T-cell (primary cell): ENCODE data around the gene ZNF764. TPM values are rescaled to one million over a fixed set of nuclear protein-coding genes. Genes with fewer than 3 reads are reported as not detected.

Experiments used
- ATAC-seq, 4 experiments: fragments of 200-7000 bp in 3 of 4; fragments of 150-1000 bp in 1 of 4; cut with Tn5 transposase; replicated peaks in 1 of 4; 1 replicate in 3 of 4; 2 replicates in 1 of 4; pipeline ENCODE4 v1.10.0; 2021; ENCODE audit warnings: moderate library complexity in 3 of 4, mild to moderate bottlenecking in 2 of 4, moderate number of reproducible peaks in 1 of 4
- CTCF ChIA-PET, 2 donors: fragments of 300-600 bp; sonication (Branson Sonifier 250); formaldehyde crosslinking; loops; one replicate each; lab custom pipeline; 2022; ENCODE audit warnings: antibody characterized with exemption in 2 of 2; lab: Charles Lee
- POLR2A ChIA-PET, 2 donors: fragments of 300-600 bp; sonication (Branson Sonifier 250); formaldehyde crosslinking; loops; one replicate each; lab custom pipeline; 2022; ENCODE audit warnings: antibody characterized with exemption in 2 of 2; lab: Charles Lee
- DNase-seq, 35 experiments: peaks; one replicate each; pipeline versions ENCODE4 v3.0.0 to v3.0.0-alpha.2; 2013 to 2023
- H3K27ac ChIP-seq: one replicate; pipeline ENCODE4 v1.5.1; 2013; ENCODE audit warnings: low read length
- H3K27me3 ChIP-seq, 2 experiments: replicated peaks in 1 of 2; 1 replicate in 1 of 2; 2 replicates in 1 of 2; pipeline versions ENCODE4 v1.6.1 to v1.7.0; 2013; ENCODE audit warnings: low read length in 1 of 2, mixed read lengths in 1 of 2; ENCODE audit not compliant: control insufficient read depth in 2 of 2, insufficient read depth in 2 of 2; ENCODE audit errors: extremely low read depth in 1 of 2
- H3K36me3 ChIP-seq, 2 donors: 1 replicate in 1 of 2; 2 replicates in 1 of 2; pipeline versions ENCODE4 v1.6.1 to v1.7.0; 2013; ENCODE audit warnings: low read length in 1 of 2; ENCODE audit not compliant: control insufficient read depth in 2 of 2, insufficient read depth in 1 of 2; ENCODE audit errors: extremely low read depth in 1 of 2
- H3K4me1 ChIP-seq, 2 experiments: 1 replicate in 1 of 2; 2 replicates in 1 of 2; pipeline versions ENCODE4 v1.6.1 to v1.7.0; 2013; ENCODE audit warnings: low read length in 2 of 2, mixed read lengths in 1 of 2; ENCODE audit not compliant: insufficient read depth in 2 of 2, control insufficient read depth in 1 of 2; ENCODE audit errors: extremely low read depth in 1 of 2
- H3K4me3 ChIP-seq, 2 donors: 1 replicate in 1 of 2; 2 replicates in 1 of 2; pipeline versions ENCODE4 v1.5.1 to v1.7.0; 2013; ENCODE audit warnings: mild to moderate bottlenecking in 2 of 2, low read length in 1 of 2, moderate library complexity in 1 of 2; ENCODE audit not compliant: control insufficient read depth in 1 of 2; ENCODE audit errors: extremely low read depth in 1 of 2
- H3K9me3 ChIP-seq: 2 replicates; pipeline ENCODE4 v1.7.0; 2013
- H3K27ac Mint-ChIP-seq, 2 donors: one replicate each; pipeline ENCODE4 v1.8.0; 2020 to 2021; ENCODE audit warnings: mild to moderate bottlenecking in 2 of 2, mixed read lengths in 2 of 2
- H3K27me3 Mint-ChIP-seq, 2 donors: one replicate each; pipeline ENCODE4 v1.8.0; 2021 to 2022; ENCODE audit warnings: mixed read lengths in 2 of 2
- H3K36me3 Mint-ChIP-seq: one replicate; pipeline ENCODE4 v1.8.0; 2021; ENCODE audit warnings: mixed read lengths
- H3K4me1 Mint-ChIP-seq, 3 donors: one replicate each; pipeline ENCODE4 v1.8.0; 2020 to 2022; ENCODE audit warnings: mixed read lengths in 3 of 3, mild to moderate bottlenecking in 1 of 3
- H3K4me3 Mint-ChIP-seq, 3 donors: one replicate each; pipeline ENCODE4 v1.8.0; 2020 to 2022; ENCODE audit warnings: mild to moderate bottlenecking in 3 of 3, mixed read lengths in 3 of 3, moderate library complexity in 3 of 3
- H3K9me3 Mint-ChIP-seq, 3 donors: one replicate each; pipeline ENCODE4 v1.8.0; 2020 to 2022; ENCODE audit warnings: mixed read lengths in 3 of 3
- WGBS: methylation state at CpG from one replicate; pipeline ENCODE4 v1.1.5; 2013; ENCODE audit warnings: missing lambda C conversion rate; ENCODE audit not compliant: insufficient coverage; 5-methylcytosine and 5-hydroxymethylcytosine counted together
- total RNA-seq, 35 experiments: library from RNA in 6 of 35; stranded (reverse) in 6 of 35; fragments of 120-200 nt in 1 of 35; gene quantifications; one replicate each; pipeline versions ENCODE4 v1.2.1 to v1.2.4 and lab custom pipeline; 2013 to 2026

The ZNF764 gene
- total RNA-seq, 5 donors from 2014 or later (not counting 1 experiment from before 2014, with no cell fraction given), result 14.9 to 33.9 (median 27.3) TPM

DNA sequence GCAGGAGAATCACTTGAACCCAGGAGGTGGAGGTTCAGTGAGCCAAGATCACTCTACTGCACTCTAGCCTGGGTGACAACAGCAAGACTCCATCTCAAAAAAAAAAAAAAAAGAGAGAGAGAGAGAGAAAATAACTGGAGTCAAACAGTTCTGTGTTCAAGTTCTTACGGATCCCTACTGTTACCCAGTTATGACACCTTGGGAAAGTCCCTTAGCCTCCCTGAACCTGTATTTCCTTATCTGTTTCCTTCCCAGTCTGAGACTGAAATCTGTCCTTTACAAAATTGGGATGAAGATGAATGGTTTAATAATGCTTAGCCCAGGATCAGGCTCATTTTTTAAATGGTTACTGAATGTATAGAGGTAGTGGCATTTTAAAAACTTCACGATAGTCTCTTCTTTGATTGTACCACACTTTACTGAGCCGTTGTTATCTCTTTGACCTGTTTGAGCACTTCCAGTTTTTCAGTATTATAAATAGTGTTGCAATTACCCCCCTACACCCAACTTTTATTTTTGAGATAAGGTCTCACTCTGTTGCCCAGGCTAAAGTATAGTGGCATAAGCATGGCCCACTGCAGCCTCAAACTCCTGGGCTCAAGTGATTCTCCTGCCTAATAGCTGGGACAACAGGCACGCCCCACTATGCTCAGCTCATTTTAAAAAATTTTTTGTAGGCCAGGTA is 49.0 kb downstream of the ZNF764 start:
- Histone ChIP-seq H3K4me3 (no peak overlapping the region), H3K27me3 (no peaks in the 10 kb centered on the region), H3K4me1 (peaks cover 0 to 12% of the 10 kb centered on the region in 2 experiments), H3K36me3 (peaks cover 39 to 87% of the 10 kb centered on the region in 2 donors), H3K9me3 (no peaks in the 10 kb centered on the region), H3K27ac (no peak overlapping the region)
- Mint-ChIP-seq H3K27ac (peak overlapping the region in 1 of 2 donors; percentile 16), H3K4me3 (no peak overlapping the region), H3K4me1 (peaks cover 3 to 6% (median 3%) of the 10 kb centered on the region in 3 donors), H3K9me3 (no peaks in the 10 kb centered on the region), H3K36me3 (peaks cover 53% of the 10 kb centered on the region), H3K27me3 (no peaks in the 10 kb centered on the region)
- CTCF ChIA-PET, result interaction anchor here in 1 of 2 donors (1.1 kb wide), 1 partner anchor 12 kb away, joined by 4 read pairs; no protein-coding TSS in a partner anchor
- no peak for DNase-seq
- no CpG with 5 or more reads among the region's 4 CpGs for WGBS
- ATAC-seq, result no peak
- POLR2A ChIA-PET, result interaction anchor here in 1 of 2 donors (0.5 kb wide), 1 partner anchor 830 kb away, joined by 4 read pairs; no protein-coding TSS in a partner anchor

Other genes with a start within 250 kb of the ZNF764 start
- gene CD2BP2, start 203.1 kb downstream of the ZNF764 start, total RNA-seq, result 10 to 100 TPM; 38.9 to 80.3 (median 73.3) TPM
- gene TBC1D10B, start 187.9 kb downstream of the ZNF764 start, total RNA-seq, result 10 to 100 TPM; 24.0 to 60.1 (median 52.5) TPM
- 1 to 10 TPM in 2 of 5 donors, under 1 TPM in 1, not detected in 2; 0.91 to 1.3 (median 1.1) TPM for gene MYL11, start 183.6 kb downstream of the ZNF764 start, total RNA-seq
- 100 to 1,000 TPM; 191 to 259 (median 229) TPM for gene SEPTIN1, start 175.8 kb downstream of the ZNF764 start, total RNA-seq
- gene ZNF48, start 163.0 kb downstream of the ZNF764 start, total RNA-seq, result 10 to 100 TPM in 3 of 5 donors, 1 to 10 TPM in 2; 7.3 to 17.5 (median 16.4) TPM
- 1 to 10 TPM; 1.3 to 6.6 (median 6.2) TPM for gene ZNF771, start 150.8 kb downstream of the ZNF764 start, total RNA-seq
- 10 to 100 TPM; 11.2 to 30.6 (median 24.7) TPM for gene DCTPP1, start 128.3 kb downstream of the ZNF764 start, total RNA-seq
- gene SEPHS2, start 112.5 kb downstream of the ZNF764 start, total RNA-seq, result 10 to 100 TPM; 21.3 to 50.2 (median 47.8) TPM
- 100 to 1,000 TPM; 322 to 640 (median 518) TPM for gene ITGAL, start 85.6 kb downstream of the ZNF764 start, total RNA-seq
- 1 to 10 TPM; 5.0 to 8.3 (median 7.2) TPM for gene ZNF768, start 31.8 kb downstream of the ZNF764 start, total RNA-seq
- gene ZNF747, start 23.5 kb downstream of the ZNF764 start, total RNA-seq, result 10 to 100 TPM in 3 of 5 donors, 1 to 10 TPM in 2; 6.8 to 17.4 (median 14.2) TPM
- 10 to 100 TPM; 11.9 to 25.9 (median 20.7) TPM for gene ZNF688, start 13.3 kb upstream of the ZNF764 start, total RNA-seq
- gene ZNF785, start 27.3 kb upstream of the ZNF764 start, total RNA-seq, result 10 to 100 TPM; 11.7 to 30.9 (median 26.6) TPM
- gene ZNF689, start 52.0 kb upstream of the ZNF764 start, total RNA-seq, result 10 to 100 TPM; 11.0 to 13.7 (median 12.4) TPM
- 100 to 1,000 TPM in 2 of 5 donors, 10 to 100 TPM in 3; 57.9 to 121 (median 89.6) TPM for gene PRR14, start 92.6 kb upstream of the ZNF764 start, total RNA-seq
- gene FBRS, start 100.1 kb upstream of the ZNF764 start, total RNA-seq, result 100 to 1,000 TPM; 159 to 186 (median 167) TPM
- gene SRCAP, start 140.8 kb upstream of the ZNF764 start, total RNA-seq, result 100 to 1,000 TPM in 3 of 5 donors, 10 to 100 TPM in 2; 82.8 to 124 (median 114) TPM
- 10 to 100 TPM; 36.4 to 57.8 (median 48.9) TPM for gene PHKG2, start 190.1 kb upstream of the ZNF764 start, total RNA-seq
- gene CFAP119, start 203.7 kb upstream of the ZNF764 start, total RNA-seq, result 1 to 10 TPM; 1.3 to 3.1 (median 2.7) TPM
- 100 to 1,000 TPM in 1 of 5 donors, 10 to 100 TPM in 4; 55.7 to 106 (median 95.9) TPM for gene RNF40, start 203.9 kb upstream of the ZNF764 start, total RNA-seq
- gene ZNF629, start 228.8 kb upstream of the ZNF764 start, total RNA-seq, result 1 to 10 TPM; 2.4 to 7.6 (median 4.4) TPM